ENCODE data around the gene TGFBR2.

GRCh38 chr3:30608598-30608947 is 2.2 kb downstream of the TGFBR2 start:
- TF ChIP-seq UBTF (CRISPR knock-in tag; IDR thresholded peaks at IDR 0.05) (no peak), ZNF253 (CRISPR knock-in tag; IDR thresholded peaks at IDR 0.05; ENCODE audit: borderline replicate concordance) (no peak), NFATC3 (CRISPR knock-in tag; IDR thresholded peaks at IDR 0.05) (no peak), POLR2A (IDR thresholded peaks at IDR 0.05; ENCODE audit: insufficient read depth in 1 of 2, low read depth in 2 of 2, low read length in 2 of 2) (no peak), MLX (CRISPR knock-in tag; IDR thresholded peaks at IDR 0.05) (no peak), ZZZ3 (CRISPR knock-in tag; IDR thresholded peaks at IDR 0.05; ENCODE audit: borderline replicate concordance) (no peak), HCFC1 (IDR thresholded peaks at IDR 0.05; ENCODE audit: low read depth, low read length) (no peak)

Measured in HepG2 (cell line).